ENCODE data around the gene PRPH2.
"Not testable (repeated sequence)": the region's sequence is repeated elsewhere in the genome, so short reads cannot be mapped to it uniquely, and the experiment has no call there.

Gene PRPH2

DNA sequence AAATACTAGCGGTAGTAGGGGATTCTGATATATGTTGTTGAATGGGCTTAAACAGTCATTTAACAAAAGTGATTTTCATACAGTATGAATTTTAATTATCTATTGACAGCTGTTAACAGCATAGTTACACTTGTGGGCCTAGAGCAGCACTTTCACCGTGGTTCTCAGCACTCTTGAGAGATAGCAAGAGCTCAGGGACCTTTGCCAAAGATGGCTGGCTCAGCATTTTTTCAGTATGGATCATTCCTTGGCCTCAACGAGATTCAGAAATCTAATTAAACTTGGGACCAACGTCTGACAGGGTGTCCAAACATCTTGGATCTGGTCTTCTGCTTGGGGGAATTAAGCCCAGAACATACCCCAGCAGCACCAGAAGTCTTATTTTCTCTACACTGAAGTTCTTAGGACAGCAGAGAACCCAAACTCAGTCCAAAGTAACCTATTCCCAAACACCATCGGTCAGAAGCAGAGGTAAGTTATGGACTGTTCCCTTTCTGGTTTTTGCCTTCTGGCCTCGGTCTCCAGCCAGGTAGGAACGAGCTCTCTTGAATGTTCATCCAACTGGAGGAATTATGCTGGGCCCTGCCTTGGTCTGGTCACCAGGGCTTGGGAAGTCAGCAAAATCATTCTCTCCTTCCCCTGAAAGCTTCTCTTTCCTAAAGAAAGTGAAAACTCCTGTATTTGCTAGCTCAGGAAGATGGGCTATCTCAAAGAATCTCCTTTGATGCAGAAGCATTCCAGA is 25.7 kb downstream of the PRPH2 start:
- DNase-seq = no peak

DNA sequence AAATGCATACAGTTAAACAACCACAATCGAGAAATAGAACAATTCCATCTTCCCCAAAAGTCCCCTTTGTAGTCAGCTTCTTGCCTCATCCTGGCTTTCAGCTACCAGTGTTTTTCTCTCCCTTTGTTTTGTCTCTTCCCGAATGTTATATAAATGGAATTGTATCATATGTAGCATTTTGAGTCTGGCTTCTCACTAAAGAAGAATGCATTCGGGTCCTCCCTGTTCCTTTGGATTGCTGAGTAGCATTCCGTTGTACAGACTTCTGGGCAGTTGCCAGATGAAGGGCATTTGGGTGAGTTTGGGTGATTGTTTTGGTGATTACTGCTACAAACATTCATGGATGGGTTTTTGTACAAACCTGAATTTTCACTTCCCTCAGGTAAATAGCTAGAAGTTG is 27.8 kb downstream of the PRPH2 start:
- no peak for DNase-seq

- no peak for DNase-seq
Observed at GRCh38 chr6:42693725-42694323, 28.6 kb downstream of the PRPH2 start.

DNA sequence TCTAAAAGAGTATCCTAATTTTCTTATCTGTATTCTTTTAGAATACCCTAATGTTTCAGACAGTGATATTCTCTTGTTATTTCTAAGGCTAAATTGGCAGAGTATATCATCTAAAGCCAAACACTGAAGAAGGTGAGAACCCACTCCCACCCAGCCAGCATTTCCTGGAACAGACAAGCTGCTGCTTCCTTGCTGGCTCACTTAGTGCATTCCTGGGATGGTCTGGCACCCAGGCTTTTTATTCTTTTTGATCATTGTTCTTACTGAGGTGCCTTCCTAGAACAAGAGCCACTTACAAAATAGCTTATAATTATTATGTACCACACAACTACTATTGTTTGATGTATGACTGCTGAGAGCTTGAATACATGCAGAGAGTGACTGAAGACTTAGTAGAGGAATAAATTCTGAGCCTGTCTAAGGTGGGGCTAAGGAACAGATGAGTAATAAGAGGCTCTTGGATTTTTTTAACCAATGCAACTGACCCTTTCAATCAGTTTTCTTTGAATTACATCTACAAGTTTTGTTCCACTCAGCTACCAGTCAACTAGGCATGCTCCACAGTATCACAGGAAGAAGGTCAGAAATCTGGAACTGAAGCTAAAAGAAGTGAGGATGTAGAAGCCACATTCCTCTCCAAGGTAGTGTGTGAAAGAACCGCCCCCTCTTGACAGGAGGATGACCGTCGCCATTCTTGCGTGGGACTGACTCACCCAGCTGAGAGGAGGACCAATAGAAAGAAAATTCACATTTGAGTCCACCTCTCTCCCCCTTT is 30.1 kb downstream of the PRPH2 start:
- peak; percentile 66 for DNase-seq

GRCh38 chr6:42690872-42691271 is 31.5 kb downstream of the PRPH2 start:
- DNase-seq = no peak

- DNase-seq = no peak
Observed at GRCh38 chr6:42690151-42690702, 32.2 kb downstream of the PRPH2 start.

DNA sequence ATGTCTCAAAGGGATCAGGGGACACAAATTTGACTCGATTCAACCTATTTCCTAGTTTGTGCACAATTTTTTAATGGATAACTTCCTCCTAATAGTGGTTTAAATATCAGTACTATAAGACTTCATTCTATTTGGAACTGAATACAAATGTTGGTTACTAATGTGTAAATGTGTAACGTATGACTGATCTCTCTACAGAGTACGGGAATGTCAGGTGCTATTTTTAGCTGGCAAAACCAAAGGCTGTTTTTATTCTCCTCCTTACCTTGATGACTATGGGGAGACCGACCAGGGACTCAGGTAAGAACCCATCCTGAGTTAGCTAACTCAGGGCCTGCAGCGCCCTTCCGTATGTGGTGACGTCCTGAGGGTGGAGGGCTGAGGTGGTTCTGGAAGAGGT is 33.0 kb downstream of the PRPH2 start:
- DNase-seq = no peak

DNA sequence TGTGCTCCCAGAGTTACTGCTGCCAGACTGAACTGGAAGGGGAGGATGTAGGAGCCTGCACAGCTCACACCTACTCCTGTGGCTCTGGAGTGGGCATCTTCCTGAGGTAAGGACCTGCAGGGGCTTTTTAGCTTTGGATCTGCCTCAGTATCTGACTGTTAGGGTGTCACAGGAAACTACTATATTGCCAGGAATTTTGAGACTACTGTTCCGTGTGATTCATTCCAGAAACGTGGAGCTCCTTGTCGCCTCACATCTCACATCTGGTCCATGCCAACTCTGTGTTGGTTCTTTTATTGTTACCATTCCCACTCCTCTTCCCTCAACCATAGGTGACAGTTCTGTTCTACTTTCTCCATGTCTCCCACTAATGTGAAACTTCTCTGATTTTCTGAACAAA is 34.1 kb downstream of the PRPH2 start:
- DNase-seq = no peak

DNA sequence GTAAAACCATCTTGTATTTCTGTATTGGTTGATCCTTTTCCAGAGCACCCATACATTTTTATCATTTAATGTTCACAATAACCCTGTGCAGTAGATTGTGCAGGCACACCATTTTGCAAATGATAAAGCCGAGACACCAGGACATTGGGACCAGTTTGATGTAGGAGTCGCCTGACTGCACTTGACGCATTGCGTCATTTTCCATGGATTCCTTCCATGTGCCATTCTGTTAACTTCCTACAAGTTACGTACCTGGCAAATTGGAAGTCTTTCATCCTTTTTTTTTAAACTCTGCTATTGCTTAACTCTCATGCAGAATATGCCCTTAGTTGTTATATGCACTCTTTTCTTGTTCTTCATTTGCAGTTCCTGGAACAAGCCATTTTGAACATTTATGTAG is 43.0 kb downstream of the PRPH2 start:
- DNase-seq = no peak

GRCh38 chr6:42674780-42675179 is 47.6 kb downstream of the PRPH2 start:
- no peak for DNase-seq

DNA sequence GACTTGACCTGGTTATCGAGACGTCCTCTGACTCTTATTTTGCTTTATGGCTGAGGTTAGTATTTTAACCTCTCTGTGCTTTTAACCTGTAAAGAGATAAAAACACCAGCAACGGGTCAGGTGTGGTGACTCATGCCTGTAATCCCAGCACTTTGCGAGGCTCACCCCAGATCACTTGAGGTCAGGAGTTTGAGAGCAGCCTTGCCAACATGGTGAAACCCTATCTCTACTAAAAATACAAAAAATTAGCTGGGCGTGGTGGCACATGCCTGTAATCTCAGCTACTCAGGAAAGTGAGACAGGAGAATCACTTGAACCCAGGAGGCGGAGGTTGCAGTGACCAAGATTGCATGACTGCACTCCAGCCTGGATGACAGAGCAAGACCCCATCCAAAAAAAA is 48.0 kb downstream of the PRPH2 start:
- not testable (repeated sequence) for DNase-seq

GRCh38 chr6:42664718-42665117 is 57.7 kb downstream of the PRPH2 start:
- no peak for DNase-seq

- DNase-seq = peak; percentile 79
Observed at GRCh38 chr6:42661540-42662153, 60.8 kb downstream of the PRPH2 start.

DNA sequence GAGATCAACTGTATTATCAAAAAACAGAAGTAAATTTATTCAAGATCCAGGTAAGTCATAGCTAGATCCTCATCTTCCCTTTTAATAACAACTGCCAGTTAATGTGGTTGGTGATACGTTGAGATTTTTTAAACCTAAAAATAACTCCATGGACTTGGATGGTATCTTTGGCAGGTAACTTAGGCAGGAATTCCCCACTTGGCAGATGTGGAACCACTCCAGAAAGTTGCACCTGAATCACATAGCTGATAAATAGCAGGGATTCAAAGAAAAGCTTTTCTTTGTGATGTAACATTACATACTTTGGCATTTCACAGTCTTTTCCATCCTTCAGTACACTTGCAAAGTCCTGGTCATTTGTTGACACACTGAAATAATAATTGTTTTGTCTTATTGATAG is 62.6 kb downstream of the PRPH2 start:
- no peak for DNase-seq

DNA sequence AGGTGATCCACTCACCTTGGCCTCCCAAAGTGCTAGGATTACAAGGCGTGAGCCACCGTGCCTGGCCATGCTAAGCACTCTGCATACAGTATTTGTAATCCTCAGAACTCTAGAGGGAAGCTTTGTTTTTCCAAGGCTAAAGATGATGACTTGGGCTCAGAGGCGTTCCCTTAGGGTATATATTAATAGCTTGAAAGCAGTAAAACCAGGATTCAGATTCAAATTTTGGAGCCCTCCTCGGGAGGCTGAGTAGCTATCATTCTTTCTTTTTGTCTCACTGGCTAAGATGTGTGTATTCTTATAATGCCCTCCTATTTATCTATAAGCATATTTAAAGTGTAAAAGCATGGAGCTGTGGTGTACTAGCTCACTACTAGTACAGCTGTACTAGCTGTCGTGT is 68.5 kb downstream of the PRPH2 start:
- no peak for DNase-seq

DNA sequence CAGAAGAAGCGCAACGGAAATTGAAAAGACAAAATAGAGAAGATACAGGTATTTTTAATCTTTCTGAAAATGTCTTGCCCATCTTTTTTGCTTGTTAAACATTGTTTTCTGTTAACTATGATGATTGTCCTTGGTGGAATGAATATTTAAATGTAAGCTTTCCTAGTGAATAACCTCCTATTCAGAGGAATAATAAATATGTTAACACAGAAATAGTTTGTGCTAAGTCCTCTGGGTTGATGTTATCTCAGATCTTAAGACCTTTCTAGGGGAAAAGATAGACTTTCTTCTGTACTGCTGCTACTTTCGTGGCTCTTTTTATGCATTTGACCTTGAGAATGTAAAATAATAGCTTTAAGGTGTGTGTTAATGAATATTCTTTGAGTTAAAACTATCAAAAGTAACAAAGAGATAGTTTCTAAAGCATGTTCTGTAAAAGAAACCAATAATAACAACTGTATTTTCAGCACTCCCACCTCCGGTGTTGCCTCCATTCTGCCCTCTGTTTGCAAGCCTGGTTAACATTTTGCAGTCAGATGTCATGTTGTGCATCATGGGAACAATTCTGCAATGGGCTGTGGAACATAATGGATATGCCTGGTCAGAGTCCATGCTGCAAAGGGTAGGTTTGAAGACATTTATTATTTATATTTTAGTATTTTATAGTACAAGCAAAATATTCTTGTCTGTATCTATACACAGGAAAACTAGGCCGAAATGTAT is 70.2 kb downstream of the PRPH2 start:
- no peak for DNase-seq

All from DMS53 (cell line).